Activated naive CD4-positive, alpha-beta T cell (primary cell): ENCODE results near the gene MEDAG.

Source experiments
- DNase-seq, 4 experiments: peaks; one replicate each; lab custom pipeline; 2025; lab: John Stamatoyannopoulos, UW

MEDAG gene

GRCh38 chr13:30905932-30906383, at the start of gene MEDAG:
Gene MEDAG (plus strand): TSS chr13:30906271. CDS start chr13:30906516, 245 bp downstream.
- DNase-seq = no peak

- DNase-seq = no peak
These were observed 49.1 kb upstream of the MEDAG start for GRCh38 chr13:30857018-30857417.

DNA sequence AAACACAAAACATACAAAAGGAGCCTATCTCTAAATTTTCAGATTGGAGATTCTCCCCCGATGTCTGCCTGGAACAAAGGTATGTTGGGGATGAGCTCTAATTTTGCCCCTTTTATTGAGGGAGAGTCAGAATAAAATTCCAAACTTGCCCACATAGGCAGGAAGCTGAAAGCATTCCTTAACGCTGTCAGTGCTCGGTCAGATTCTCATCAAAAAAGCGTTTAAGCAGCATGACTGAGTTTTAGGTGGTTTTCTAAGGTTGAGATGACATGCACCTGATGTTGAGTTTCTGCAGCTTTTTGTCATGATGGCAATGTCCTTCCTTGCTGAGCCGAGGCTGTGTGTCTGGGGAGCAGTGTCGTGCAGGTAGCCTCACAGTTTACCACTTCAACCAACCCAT, 48.4 kb upstream of the MEDAG start:
- DNase-seq = no peak

- no peak for DNase-seq
These were observed 46.7 kb upstream of the MEDAG start for GRCh38 chr13:30859326-30859725.

- DNase-seq = no peak
These were observed 44.9 kb upstream of the MEDAG start for GRCh38 chr13:30861163-30861562.

DNA sequence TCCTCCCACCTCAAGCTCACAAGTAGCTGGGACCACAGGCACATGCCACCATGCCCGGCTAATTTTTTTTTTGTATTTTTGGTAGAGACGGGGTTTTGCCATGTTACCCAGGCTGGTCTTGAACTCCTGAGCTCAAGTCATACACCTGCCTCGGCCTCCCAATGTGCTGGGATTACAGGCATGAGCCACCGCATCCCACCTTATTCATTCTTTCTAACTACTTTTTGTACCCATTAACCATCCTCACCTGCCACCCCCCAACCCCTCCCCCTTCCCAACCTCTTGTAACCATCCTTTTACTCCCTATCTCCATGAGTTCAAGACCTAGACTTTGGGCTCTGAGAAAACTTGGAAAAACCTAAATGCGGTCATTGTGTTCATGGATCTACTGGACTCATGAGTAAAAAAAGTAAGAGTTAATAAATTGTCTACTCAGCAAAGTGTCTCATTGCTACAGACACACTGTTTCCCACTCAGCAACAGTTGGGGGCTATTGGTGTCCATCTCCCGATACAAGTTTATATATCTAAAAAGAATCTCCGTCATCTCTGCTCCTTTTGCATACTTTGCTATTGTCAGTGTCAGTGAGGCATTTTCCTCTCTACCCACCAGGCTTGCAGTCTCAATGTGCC, 44.1 kb upstream of the MEDAG start:
- DNase-seq = no peak

DNA sequence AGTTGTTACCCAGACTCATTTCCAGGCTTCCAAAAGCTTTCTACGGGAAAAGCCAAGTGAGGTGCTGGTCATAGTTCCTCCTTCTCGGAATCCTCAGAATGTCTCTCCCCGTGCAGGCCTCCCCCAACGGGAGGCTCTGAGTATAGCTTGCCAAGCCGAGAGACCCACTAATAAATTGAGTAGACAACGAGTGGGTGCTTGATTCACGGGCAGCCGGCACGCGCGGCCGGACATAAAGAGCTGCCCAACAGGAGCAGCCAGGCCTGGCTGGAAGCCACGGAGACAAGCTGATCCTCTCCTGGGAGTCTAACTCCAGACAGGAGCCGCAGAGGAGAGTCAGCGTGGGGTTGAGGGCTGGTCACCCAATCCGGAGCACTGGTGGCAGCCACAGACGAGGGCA, 43.4 kb upstream of the MEDAG start:
- no peak for DNase-seq

- DNase-seq = no peak
These were observed 42.8 kb upstream of the MEDAG start for GRCh38 chr13:30863231-30863630.

DNA sequence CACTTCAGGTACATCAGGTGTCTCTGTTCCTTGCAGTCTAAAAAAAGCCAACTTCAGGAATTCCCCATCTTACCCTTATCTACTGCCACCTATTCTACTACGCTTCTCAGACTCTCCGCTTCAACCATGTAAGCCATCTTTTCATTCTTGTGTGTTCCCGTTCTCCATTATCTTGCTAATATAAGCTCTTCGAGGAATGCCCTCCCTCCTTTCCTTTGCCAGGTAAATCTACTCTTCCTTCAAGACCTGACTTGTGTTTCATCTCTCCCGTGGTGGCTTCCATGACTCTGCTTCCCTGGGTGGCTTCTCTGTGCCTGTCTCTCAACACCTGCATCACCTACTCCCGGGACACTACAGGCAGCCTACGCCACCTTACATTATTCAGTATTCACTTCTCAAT, 42.3 kb upstream of the MEDAG start:
- DNase-seq = no peak

GRCh38 chr13:30864433-30865122, 41.5 kb upstream of the MEDAG start:
- DNase-seq = no peak

DNA sequence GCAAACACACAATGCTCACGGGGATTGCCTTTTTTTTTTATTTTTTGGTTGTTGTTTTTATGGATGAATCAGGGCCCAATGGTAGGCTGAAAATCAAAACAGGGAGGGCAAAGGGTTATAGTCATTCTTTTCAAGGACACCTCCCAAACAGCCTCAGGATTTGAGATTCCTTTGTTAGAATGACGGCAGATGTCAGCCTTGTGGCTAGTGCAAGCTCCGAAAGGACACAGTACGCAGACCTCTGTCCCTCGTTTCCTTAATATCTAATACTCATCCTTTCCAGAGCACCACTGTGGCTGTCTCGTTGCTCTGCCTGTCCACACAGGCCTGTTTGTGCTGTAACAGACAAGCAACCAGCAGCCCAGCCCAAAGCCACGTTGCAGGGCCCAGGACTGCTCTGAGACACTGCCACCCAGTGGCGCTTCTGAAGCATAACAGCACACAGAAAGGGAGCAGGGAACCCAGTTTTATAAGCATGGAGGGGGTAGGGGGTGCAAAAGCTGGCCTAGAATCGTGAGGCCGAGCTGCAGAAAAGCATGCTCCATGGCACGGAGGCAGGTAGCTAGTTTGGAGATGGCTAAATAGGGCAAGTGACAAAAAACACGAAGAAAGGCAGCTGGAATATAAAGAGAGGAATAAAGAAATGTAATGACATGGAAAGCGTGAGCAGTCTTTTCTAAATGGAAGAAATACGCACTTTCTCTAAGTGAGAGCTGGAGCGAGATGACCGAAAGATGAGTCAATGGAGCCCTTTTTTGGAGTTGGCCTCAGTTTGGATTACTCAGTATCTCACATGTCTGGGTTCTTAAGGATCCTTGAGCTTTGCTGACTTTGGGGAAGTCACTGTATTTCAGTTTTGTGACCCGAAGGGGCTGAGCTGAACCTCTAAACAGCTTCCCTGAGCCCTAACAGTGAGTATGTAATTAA, 40.7 kb upstream of the MEDAG start:
- peak in 3 of 4 experiments; percentile 4 to 20 (median 6) for DNase-seq

DNA sequence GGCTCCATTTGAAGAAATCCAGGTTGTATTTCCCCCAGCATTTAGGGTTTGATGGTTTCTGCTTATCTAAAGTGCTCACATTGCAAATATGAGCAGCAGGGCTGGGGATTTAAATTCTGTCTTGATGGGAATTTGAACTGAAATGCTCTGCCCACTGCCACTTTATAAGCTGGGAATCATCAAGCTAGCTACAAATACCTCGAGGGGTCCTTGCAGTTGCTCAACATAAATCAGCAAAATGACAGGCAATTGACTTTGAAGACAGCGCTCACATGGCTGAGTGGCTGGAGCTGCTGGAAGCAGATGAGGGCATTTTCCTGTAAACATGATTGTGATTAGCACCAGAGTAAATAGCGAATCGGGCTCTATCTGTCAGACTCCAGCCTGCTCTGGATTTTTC, 39.4 kb upstream of the MEDAG start:
- DNase-seq = no peak

DNA sequence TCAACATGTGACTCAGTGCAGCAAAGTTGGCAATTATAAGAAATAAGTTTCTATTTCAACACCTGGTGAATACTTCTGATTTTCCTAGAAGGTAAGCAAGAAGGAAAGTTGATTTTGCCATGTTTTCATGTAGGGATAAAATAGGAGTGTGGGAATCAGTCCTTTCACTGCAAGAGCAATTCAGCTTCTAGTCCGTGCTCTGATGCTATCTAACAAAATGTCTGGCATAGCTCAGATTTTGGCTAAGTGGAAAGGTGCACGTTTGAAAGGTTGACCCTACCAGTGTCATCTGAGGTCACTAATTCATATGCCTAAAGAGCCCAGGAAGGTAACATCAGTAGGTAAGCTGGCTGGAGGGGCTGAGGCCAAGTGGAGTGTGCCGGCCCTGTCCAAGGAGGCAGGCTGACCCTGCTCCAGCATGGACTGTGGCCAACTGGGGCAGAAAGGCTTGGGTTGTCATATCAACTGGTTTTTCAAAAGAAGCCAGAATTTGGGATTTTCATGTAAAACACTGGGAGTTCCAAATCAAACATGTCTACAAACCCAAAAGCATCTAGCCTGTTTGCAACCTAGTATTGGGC, 38.9 kb upstream of the MEDAG start:
- no peak for DNase-seq

GRCh38 chr13:30868799-30869470, 37.1 kb upstream of the MEDAG start:
- DNase-seq = no peak

- no peak for DNase-seq
These were observed 36.6 kb upstream of the MEDAG start for GRCh38 chr13:30869491-30869890.

DNA sequence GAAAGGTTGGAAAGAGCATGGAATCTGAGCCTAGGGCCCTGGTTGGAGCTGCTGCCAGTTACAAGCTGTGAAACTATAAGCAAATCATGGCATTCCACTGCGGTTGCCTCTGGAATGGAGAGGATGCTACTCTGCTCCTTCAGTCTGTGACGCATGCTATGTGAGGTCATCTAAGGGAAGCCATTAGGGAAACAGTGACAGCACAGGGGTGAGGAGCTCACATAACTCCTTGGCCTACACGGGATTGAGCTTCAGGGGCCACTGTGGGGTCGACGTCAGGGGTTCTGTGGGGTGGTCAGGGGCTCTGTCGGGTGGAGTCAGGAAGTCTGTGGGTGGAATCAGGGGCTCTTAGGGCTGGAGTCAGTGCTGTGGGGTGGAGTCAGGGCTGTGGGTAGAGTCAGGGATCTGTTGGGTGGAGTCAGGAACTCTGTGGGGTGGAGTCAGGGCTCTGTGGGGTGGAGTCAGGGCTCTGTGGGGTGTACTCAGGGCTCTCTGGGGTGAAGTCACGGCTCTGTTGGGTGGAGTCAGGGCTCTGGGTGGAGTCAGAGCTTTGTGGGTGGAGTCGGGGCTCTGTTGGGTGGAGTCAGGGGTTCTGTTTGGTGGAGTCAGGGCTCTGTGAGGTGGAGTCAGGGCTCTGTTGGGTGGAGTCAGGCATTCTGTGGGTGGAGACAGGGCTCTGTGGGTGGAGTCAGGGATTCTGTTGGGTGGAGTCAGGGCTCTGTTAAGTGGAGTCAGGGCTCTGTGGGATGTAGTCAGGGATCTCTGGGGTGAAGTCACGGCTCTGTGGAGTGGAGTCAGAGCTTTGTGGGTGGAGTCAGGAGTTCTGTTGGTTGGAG, 35.8 kb upstream of the MEDAG start:
- DNase-seq = no peak

DNA sequence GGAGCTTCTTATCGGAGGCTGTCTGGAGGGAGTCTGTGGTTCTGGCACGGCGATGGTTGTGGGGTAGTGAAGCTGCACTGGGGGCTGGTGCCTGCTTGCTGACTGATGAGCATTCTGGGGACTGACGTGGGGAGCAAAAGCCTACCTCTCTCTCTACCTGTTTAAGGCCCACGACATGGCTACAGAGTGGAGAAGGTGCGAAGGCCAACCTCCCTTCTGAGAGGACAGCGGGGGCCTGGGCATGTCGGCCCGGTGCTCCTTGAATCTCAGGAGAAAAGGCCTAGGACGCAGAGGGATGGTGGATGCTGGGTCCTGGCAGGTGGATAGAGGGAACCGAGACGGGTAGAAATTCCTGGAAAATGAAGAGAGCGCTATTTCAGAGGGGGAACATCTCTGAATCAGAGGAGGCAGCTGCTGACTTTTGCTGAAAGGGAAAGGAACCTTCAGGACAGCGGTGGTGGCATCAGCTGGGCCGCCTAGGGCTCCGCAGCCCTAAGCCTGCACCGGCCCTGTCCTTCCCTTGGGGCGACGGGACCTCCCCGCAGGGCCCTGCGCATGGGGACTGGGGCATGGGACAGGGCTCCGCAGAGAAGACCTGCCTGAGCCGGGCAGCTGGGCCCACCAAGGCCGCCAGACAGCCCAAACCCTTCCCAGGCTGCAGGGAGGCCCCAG, 35.0 kb upstream of the MEDAG start:
- no peak for DNase-seq

- no peak for DNase-seq
These were observed 34.3 kb upstream of the MEDAG start for GRCh38 chr13:30871588-30872275.

DNA sequence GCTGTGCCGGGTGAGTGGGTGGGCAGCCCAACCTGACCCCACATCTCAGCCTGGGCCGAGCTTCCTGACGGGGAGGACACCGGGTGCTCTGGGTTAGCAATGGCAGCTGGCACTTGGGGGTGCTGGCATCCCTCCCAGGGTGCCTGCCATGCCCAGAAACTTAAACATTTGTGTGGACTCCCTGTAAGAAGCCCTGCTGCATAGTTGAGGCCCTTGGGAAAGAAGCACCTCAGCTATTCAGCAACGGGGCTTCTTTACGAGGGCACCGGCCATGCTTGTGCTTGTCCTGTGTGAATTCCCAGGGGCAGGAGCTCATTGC, 33.8 kb upstream of the MEDAG start:
- DNase-seq = no peak
